ENCODE measurements around the gene SPINK2.
A peak's percentile ranks its signal among the peaks of the same experiment; 100 is the strongest.

The SPINK2 gene

GRCh38 chr4:56799824-56800756 is 21.4 kb downstream of the SPINK2 start:
- DNase-seq, result peak; percentile 87 to 90 (median 90)

DNA sequence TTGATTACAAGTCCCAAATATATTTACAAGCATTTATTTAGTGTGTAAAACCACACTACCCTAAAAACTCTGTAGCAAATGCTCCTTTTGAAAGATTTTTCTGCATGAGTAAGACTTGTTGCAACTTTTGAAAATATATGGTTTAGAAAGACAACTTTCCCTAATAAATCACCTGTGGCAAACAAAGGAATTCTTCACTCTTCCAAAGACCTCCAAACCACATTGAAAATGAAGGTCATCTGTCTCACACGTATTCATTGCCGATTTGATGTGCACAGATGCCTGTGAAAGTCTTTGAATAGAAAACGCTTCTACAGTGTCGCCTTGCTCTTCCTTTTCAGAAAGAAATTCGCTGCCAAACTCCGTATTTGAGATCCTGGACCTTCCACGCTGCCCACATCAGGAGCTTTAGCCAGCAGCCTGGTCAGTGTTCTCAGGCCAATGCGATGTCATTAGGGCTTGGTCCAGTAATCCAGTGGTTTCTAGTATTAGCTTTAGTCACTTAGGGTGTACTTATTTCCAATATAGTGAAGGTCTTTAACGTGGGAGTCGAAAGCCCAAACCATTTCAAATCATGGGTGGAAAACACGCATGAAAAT is 22.2 kb downstream of the SPINK2 start:
- DNase-seq, result no peak

DNA sequence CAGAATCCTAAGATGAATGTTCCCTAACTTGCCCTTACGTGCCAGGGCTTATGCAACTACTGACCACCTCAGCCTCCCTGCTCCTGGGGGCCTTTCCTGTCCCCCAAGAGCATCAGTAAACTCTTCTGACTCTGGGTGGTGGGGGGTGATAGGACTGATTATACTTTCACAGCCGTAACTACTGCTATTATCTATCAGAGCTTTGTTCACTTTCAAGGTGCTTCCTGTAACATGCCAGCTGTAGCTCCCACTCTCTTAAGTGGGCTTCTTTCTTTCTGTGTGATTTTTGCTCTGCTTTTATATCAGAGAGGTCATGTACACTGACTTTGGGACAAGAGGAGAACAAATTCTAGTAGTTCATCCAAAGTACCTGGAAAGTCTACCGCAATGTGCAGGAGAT is 25.3 kb downstream of the SPINK2 start:
- DNase-seq, result no peak

DNA sequence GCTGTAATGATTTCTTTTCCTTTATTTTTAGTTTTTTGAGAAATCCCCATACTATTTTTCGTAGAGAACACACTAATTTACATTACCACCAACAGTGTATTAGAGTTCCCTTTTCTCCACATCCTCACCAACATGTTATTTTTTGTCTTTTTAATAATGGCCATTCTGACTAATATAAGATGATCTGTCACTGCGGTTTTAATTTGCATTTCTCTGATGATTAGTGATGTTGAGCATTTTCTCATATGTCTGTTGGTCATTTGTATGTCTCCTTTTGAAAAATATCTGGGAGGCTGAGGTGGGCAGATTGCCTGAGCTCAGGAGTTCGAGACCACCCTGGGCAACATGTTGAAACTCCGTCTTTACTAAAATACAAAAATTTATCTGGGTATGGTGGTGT is 30.2 kb downstream of the SPINK2 start:
- no peak for DNase-seq

DNA sequence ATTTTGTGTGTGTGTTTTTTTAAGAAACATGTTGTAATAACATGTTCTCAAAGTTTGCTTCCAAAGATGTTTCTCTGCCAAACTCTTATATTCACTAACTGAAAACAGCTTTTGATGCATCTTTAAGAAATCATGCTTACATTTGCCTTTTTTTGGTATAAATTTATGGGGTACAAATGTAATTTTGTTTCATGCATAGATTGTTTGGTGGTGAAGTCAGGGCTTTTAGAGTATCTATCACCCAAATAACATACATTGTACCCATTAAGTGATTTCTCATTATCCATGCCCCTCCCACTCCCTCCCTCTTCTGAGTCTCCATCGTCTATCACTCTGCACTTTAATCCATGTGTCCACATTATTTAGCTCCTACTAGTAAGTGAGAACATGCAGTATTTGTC is 30.8 kb downstream of the SPINK2 start:
- no peak for DNase-seq

DNA sequence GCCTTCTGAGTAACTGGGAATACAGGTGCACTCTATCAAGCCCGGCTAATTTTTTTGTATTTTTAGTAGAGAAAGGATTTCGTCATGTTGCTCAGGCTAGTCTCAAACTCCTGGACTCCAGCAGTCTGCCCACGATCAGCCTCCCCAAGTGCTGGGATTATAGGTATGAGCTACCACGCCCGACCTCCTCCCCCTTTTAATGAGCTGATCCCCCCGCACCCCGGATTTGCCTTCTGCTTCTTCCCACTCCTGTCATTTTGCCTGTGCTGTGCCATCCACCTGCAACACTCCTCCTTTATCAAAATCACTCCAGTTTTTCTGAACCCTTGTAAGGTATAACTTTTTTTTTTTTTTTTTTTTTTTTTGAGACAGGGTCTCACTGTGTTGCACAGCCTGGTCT is 33.4 kb downstream of the SPINK2 start:
- no peak for DNase-seq

DNA sequence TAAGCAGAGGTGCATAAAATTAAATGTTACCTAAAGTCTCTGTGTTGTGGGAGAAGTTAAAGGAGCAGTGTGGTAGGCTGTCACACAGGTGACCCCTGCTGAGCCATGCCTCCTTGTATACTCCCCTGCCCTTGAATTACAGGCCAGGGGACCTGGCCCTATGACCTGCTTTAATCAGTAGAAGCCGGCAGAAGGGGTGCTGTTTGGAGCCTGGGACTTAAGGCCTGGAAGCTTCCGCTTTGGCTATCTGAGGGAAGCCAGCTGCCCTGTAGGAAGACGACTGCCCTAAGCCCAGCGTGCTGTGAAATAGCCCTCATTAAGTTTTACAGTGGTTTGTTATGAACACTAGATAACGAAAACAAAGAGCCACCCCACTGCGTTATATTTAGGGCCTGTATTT is 34.1 kb downstream of the SPINK2 start:
- no peak for DNase-seq

- DNase-seq, result no peak
These were observed 34.5 kb downstream of the SPINK2 start for GRCh38 chr4:56786955-56787354.

GRCh38 chr4:56783986-56784385 is 37.5 kb downstream of the SPINK2 start:
- no peak for DNase-seq

- DNase-seq, result no peak
These were observed 39.5 kb downstream of the SPINK2 start for GRCh38 chr4:56782019-56782418.

DNA sequence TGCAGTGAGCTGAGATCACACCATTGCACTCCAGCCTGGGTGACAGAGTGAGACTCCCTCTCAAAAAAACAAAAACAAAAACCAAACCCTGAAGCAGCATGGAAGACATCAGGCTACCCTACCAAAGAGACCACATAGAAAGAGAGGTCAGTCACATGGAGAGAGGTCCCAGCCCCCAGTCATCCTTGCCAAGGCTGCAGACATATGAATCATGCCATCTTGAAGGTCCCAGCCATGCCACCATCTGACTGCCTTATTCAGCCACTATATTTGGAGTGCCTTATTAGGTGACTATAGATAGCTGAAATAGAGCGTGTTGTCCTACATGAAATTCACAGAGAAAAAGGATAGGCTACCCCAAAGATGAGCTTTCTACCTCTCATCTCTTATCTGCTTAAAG is 48.2 kb downstream of the SPINK2 start:
- DNase-seq, result no peak

DNA sequence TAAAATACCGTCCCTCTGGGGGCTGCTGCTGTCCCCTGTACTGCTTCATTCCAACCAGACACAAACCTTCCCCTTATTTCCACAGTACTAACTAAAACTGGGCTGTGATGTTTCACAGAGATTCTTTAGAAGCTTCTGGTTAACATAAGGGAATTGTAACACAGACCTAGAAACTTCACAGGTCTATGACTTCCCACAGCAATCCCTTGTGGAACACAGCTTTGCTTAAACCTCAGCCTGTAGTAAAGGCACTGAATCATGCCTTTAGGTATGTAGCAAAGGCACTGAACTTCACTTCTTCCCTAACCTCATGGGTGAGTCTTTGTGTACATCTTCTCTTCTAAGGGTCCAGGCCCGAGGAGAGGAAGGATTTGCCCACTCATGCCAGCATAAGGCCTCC is 49.4 kb downstream of the SPINK2 start:
- DNase-seq, result no peak

DNA sequence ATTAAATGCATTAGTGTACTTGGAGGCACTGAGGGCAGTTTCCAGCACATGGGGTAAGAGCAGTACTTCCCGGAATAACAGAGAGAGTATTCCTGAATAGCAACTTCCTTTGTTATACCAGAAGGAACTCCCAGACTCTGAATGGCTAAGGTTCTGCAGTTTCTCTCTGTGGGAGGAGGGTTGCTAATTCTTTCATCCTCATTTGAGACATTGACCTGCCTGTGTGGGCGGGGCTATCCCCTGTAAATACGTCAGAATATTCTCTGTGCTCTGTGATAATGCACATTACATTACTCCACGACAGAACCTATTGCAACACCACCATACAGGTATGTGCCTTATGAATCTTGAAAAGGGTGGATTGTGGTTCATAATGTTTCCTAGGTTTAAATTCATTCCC is 52.7 kb downstream of the SPINK2 start:
- DNase-seq, result peak; percentile 47 to 74 (median 64)

- DNase-seq, result peak in 3 of 4 experiments; percentile 23 to 34 (median 32)
These were observed 53.2 kb downstream of the SPINK2 start for GRCh38 chr4:56768316-56768715.

DNA sequence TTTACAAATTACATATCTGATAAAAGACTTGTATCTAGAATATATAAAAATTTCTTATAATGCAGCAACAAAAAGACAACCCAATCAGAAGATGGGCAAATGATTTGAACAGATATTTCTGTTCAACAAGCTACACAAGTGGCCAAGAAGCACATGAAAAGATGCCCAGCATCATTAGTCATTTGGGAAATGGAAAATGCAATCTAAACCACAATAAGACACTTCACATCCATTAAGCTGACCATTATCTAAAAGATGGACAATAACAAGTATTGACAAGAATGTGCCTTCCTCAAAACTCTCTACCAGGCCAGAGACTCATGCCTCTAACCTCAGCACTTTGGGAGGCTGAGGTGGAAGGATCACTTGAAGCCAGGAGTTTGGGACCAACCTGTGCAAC is 53.9 kb downstream of the SPINK2 start:
- no peak for DNase-seq

DNA sequence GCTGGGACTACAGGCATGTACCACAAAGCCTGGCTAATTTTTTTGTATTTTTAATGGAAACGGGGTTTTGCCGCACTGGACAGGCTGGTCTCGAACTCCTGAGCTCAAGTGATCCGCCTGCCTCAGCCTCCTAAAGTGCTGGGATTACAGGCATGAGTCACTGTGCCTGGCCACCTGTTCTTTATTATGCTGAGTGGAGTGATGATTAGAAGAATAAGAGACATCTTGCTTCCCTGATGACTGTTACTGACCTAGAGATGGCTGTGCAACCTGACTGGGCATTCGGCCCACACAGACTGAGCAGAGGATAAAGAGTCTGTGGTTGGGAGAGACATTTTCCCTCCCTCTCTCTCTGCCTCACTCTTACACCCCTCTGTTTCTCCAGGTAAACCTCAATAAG is 56.7 kb downstream of the SPINK2 start:
- no peak for DNase-seq

- DNase-seq, result peak in 3 of 4 experiments; percentile 15 to 53 (median 49)
These were observed 57.3 kb downstream of the SPINK2 start for GRCh38 chr4:56764223-56764622.

- no peak for DNase-seq
These were observed 58.8 kb downstream of the SPINK2 start for GRCh38 chr4:56762484-56763250.

DNA sequence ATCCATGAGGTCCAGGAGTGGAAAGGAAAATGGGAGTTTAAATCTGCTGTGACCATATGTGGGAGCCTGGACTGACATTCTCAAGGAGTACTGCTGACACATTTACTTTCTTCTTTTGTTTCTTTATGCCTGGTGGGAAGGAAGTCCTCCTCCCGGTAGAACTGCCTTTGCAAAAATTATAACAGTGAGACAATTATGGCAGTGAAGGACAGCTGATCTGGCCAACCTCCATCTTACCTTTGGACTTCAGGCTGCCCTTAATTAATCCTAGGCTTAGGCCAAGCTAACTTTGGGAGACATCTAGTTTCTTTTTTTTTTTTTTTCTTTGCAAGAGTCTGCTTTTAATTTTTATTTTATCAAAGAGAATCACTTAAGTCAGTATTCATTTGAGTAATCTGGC is 61.3 kb downstream of the SPINK2 start:
- DNase-seq, result no peak
